Activated T-cell treated with anti-CD3 and anti-CD28 coated beads for 1 hour (primary cell): Measurements from ENCODE around the gene AKAP13.

ENCODE experiments used
- DNase-seq: peaks from one replicate; pipeline ENCODE4 v3.0.0-alpha.2; 2020; ENCODE audit warnings: low read depth

Gene AKAP13

GRCh38 chr15:85445361-85445760 is 65.0 kb downstream of the AKAP13 start:
- DNase-seq, result no peak

- no peak for DNase-seq
Observed at GRCh38 chr15:85451099-85451700, 70.8 kb downstream of the AKAP13 start.

- DNase-seq, result no peak
Observed at GRCh38 chr15:85452436-85452835, 72.0 kb downstream of the AKAP13 start.

GRCh38 chr15:85453144-85453872 is 72.9 kb downstream of the AKAP13 start:
- no peak for DNase-seq

GRCh38 chr15:85454403-85454802 is 74.0 kb downstream of the AKAP13 start:
- no peak for DNase-seq

GRCh38 chr15:85455891-85456290 is 75.5 kb downstream of the AKAP13 start:
- no peak for DNase-seq

DNA sequence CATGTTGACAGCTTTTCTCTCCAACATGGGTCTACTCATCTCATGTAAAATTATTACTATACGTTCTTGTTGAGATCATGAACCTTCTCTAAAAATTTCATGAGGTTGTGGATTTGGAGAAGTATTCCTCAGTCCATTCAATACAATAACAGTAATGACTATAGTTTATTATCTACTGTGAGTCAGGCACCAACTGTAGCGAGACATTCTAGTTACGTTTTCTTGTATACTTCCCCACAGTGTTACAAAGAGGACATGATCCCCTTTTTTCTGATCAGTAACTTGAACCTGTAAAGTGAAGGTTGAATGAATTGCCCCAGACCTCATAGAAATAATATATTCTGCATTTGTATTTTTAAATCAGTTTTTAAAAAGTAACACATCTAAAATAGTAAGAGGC is 76.4 kb downstream of the AKAP13 start:
- DNase-seq, result no peak

GRCh38 chr15:85457392-85457968 is 77.1 kb downstream of the AKAP13 start:
- DNase-seq, result no peak

DNA sequence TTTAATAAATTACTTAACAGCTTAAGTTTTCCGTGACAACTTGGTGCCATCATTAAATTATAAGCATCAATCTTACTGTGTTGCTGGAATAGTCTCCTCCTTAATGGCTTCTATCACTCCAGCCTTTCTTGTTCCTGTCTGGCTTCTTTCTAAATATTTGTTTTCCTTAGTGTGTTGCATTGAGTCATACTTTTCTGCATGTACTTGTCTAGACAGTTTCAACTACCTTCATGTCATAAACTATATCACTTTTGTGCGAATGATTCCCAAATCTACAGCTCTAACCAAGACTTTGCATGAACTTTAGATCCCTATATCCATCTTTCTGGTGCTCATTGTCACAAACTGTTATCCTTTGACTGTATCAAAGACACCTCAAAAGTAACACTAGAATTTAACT is 78.4 kb downstream of the AKAP13 start:
- no peak for DNase-seq

- no peak for DNase-seq
Observed at GRCh38 chr15:85462029-85462428, 81.6 kb downstream of the AKAP13 start.

GRCh38 chr15:85463276-85463892 is 83.0 kb downstream of the AKAP13 start:
- DNase-seq, result no peak

- no peak for DNase-seq
Observed at GRCh38 chr15:85463976-85464375, 83.6 kb downstream of the AKAP13 start.

DNA sequence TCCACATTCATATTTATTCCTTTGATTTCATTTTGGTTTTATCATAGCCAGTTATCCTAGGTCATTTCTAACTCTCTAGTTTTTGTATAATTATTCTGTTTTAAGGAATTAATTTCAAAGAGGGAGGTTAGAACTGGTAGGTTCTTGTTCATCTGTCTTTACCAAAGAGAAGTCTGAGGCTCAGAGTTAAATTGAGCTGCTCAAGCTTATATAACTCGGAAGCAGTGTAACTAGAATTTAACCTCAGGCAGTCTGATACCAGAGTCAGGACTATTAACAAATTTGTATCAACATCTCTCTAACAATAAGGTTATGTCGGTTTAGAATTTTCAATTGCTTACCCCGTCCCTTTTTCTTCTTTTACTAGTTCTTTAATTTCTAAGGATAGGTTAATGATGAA is 84.1 kb downstream of the AKAP13 start:
- DNase-seq, result no peak

GRCh38 chr15:85470563-85471271 is 90.3 kb downstream of the AKAP13 start:
- DNase-seq, result no peak

DNA sequence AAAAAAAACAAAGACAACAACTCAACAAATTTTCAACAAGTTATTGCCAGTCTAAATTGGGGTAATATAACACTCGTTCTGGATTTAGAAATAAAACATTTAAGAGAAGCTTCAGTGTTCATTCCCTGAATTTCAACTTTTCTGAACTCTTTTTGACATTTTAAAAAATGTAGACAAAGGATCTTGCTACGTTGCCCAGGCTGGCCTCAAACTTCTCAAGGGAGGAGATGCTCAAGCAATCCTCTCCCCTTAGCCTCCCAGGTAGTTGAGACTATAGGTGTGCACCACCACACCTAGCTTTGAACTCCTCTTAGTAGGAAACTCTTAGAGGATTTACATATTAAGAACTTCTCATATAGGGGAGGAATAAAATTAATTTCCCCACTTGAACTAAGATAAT is 91.9 kb downstream of the AKAP13 start:
- no peak for DNase-seq

DNA sequence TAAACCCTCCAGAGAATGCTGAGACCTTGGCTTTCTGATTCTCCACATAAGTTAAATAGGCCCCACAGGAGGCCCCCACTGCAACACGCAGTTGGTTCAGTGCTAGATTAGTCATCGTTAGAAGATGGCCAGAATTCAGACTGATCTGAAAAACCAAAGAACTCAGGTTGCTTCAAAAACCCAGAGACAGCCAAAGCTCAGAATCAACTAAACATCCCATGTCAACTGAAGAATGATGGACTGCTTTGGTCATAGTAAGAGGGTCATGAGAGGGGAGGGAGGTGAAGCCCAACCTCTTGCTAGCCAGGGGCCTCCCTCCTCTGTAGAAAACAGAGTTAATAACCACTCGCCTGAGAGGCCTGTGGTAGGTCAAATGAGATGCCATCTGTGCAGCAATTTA is 93.1 kb downstream of the AKAP13 start:
- no peak for DNase-seq

GRCh38 chr15:85474700-85475316 is 94.4 kb downstream of the AKAP13 start:
- DNase-seq, result no peak

- DNase-seq, result no peak
Observed at GRCh38 chr15:85475317-85475701, 94.9 kb downstream of the AKAP13 start.

- no peak for DNase-seq
Observed at GRCh38 chr15:85475711-85476110, 95.3 kb downstream of the AKAP13 start.

GRCh38 chr15:85477061-85477460 is 96.7 kb downstream of the AKAP13 start:
- no peak for DNase-seq

DNA sequence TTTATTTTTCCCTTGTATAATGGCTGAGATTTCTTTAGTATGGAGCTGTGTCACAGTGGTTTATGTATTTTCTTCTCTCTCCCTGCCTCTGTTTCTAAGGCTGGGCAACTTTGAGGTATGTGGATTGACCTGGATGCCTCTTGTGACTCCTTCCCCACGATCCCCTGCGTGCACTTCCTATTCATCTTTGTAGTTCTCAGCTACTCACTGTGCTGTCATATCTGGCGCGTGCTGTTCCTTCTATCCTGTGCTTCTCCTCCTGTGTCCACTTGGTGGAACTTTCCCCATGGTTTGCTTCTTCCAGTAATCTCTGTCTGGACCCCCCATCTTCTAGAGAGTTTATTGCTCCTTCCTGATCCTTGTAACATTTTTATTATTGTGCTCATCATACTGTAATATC is 97.3 kb downstream of the AKAP13 start:
- DNase-seq, result no peak

DNA sequence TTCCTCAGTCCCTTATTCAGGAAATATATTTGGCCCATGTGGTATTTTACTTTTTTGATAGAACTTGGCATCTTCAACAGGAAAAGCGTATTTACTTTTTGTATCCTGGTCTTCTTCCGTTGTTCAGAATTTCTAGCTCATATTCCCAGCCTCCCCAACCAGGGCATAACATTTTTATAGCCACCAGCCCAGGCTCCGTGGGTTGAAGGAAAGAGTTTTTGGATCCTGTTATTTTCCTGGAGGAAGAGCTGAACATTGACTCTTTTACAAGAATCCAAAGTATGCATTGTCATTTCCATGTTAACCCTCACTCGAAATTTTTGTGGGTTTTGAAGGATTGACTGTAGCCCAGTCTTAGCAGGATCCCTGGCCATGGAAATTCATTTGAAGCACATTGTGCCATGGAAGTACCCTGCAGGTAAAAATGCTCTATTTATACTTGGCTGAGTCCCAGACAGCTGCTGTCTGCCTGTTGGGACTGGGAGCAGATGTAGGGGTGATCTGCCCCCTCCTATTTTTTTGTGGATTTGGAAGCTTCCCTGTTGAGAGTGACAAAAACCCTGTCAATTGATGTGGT is 98.8 kb downstream of the AKAP13 start:
- DNase-seq, result no peak
